GM19035 (cell line): Measurements from ENCODE around the gene XPO6.

ENCODE experiments used
- ATAC-seq: cut with Tn5 transposase; IDR thresholded peaks from one replicate; pipeline ENCODE4 v1.9.1; 2021; ENCODE audit not compliant: unreplicated experiment

Gene XPO6

DNA sequence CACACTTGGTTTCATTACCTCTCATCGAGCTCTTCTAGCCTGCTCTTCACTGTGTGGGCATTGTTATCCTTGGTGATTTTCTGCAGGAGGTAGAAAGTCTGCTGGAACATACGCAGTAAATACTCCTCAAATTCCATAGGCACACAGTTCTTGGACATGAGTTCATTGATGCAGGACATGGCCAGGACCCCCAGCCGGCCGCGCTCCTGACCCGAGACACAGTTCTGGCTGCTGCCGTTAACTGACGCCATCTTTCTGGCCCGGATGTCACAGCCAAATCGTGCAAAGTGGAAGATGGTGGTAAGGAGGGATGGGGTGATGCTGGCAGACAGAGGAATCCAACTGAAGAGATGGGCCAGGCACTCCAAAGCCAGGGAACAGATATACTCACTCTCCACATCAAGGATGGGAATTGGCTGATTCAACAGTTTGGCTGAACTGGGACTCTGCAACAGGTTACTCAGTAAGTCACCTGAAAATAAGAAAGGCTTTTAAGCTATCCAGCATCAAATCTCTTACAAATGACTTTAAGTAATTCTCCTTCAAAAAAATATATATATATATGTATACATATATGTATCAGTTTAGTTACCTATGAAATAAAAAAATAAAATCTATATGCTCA, 55.6 kb downstream of the XPO6 start:
- ATAC-seq: no peak

DNA sequence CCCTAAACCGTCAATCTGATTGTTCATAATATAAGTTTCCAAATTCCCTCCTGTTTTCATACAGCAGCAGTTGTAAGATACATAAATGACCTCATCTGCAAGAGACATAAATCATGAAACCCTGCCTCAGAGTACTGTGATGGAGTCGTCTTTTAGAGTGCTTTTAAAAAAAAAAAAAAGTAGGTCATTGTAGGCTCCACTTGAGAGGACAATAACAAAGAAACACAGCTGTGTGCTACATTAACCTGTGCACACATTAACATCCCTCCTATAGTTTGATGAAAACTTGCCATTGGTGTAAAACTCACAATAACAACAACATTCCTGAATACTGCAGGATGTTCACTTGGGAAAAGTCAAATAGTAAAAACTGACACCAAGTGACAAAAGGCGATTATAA, 56.5 kb downstream of the XPO6 start:
- ATAC-seq: no peak

- ATAC-seq: no peak
These were observed 60.6 kb downstream of the XPO6 start for GRCh38 chr16:28151180-28151579.

DNA sequence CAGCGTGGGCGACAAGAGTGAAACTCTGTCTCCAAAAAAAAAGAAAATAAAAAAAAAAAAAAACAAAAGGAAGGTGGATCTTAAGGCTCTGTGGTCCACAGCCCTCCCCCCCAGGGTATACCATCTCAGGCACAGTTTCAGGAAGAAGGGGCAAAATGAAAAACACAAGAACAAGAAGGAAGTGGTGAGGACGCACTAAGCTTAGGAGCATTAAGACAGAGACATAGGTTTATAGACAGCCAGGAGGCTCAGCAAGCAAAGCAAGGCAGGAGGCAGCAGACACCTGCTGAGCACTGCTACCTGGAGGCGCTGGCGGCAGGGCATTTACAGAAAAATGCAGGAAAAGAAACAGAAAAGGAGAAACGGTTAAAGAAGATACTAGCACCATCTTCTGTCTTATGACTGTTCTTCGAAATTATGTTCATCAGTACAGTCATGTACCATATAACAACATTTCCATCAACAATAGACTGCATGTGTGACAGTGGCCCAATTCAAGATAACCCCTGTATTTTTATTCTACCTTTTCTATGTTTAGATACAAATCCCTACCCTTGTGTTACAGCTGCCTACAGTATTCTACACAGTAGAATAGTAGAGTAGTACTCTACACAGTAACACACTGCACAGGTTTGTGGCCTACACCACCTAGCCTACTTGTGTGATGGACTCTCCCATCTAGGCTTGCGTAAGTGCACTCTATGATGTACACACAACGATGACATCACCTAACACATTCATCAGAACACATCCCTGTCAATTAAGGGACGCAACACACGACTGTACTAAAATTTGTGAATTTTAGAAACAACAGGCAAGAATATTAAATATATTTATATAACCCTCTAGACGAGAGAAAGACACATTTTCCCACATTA, 62.5 kb downstream of the XPO6 start:
- no peak for ATAC-seq

GRCh38 chr16:28146536-28146935, 65.2 kb downstream of the XPO6 start:
- no peak for ATAC-seq

- no peak for ATAC-seq
These were observed 66.0 kb downstream of the XPO6 start for GRCh38 chr16:28145796-28146195.

- ATAC-seq: peak; percentile 74
These were observed 70.8 kb downstream of the XPO6 start for GRCh38 chr16:28140788-28141618.

DNA sequence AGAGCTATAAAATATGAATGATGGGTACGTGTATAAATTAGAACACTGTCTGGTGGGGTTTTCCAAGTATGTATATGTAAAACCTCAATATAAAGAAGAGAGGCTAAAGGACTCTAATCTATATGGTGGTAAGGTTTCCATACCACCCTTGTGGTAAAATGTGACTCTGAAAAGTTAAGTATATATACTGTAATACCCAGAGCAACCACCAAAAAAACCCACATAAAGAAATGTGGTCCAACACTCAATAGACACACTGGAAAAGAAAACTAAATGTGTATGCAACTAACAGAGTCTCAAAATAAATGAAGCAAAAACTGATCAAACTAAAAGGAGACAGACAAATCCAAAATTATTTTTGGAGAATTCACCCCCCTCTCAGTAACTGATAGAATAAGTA, 72.2 kb downstream of the XPO6 start:
- no peak for ATAC-seq

- no peak for ATAC-seq
These were observed 74.9 kb downstream of the XPO6 start for GRCh38 chr16:28136751-28137434.

DNA sequence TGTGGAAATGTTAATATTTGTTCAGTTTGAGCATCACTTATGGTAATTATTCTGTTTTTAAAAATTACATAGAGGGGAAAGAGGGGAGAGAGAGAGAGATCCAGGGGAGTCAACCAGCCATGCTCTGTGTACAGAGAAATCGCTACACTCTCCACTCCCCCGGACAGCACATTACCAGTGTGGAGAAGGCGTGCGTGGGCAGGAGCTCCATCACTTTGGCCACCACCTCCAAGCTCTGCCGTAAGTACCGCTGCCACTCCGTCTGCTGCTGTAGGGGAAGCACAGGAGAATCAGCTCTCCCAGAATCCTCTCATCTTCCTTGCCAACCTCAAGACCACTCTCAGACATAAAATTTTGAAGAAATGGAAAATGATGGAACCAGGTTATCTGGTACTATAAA, 78.1 kb downstream of the XPO6 start:
- no peak for ATAC-seq

DNA sequence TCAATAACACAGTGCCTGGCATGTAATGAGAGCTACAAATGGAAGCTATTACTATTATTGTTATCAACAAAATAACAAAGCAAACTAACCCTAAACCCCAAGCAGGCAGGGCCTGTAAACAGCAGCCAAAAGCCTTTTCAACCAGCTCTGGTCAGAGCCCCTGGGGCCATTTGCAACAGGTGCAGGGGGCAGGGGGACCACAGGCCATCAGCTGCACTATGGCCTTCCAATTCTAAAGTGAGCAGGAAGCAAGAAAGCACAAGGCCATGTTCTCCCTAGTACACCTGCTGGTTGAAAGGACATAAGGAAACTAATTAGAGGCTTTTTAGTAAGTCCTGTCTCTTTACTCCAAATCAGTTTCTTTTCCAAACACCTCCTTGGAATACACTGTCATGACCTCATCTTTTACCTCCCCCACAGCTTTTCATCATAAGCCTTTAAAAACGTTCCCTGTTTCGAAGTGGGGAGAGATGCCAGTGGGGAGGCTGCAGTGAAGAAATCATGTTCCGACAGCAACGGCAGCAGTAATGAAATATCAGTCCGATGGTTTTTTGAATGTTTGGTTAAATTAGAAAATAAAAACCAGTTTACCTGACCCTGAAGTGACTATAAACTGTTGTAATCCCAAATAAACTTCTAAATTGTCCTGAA, 79.9 kb downstream of the XPO6 start:
- no peak for ATAC-seq

- ATAC-seq: no peak
These were observed 80.6 kb downstream of the XPO6 start for GRCh38 chr16:28131181-28131580.

DNA sequence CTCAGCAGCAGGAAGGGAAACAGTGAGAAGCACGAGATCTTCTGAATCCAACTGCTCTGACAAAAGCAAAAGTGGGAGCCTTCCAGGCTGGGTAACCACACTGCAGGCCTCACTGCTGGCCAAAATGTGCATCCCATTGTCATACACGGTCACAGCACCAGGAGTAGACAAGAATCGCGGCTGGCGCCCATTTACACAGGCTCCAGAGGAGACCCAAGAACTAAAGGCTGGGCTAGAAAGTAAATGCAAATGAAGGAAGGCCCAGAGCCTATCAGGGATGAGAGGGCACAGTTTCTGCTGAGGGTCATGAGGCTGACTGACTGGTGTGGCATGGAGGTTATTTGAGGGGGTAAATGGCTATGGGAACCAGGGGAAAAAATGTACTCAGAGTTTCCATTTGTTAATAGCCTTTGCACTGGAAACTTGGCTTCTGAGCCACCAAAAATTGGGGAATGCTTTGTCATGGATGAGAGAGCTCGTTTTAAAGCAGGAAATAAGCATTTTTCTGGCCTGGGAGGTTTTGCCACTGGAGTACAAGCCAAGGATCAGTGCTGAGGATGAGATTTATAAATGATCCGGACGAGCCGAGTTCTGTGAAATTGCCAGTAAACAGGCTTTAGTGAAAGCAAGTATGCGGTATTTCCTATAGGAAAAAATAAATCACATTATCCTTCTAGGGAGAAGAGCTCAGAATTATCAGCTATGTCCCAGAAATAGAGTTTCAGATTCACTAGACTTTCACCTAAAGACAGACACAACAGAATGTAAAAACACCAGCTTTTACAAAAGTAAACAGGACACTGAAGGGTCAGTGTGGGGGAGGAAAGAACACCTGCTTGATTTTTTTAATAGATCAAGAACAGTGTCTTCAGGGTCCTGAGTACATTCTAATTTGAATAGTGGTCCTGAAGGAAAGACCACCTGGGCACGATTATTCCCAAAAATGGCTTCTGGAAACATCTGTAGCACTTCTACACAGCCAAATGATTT, 81.4 kb downstream of the XPO6 start:
- no peak for ATAC-seq

GRCh38 chr16:28126684-28127620, 84.8 kb downstream of the XPO6 start:
- no peak for ATAC-seq

DNA sequence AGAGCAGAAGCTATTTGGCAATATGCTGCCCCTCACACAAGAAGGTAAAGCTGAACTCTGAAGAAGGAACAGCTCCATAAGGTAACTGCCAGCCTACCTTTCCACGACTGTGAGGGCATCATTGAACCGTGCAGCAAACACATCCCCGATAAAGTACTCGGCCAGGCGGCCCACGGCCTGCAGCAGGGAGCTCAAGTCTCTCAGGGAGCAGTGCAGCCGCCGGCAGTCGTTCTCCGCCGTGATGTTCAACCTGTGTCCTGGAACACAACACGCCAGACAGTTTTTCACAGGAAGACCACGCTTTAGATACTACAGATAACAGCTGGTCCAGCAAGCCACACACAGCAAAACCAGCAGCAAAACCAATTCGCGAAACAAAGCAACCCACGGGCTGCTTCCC, 86.2 kb downstream of the XPO6 start:
- ATAC-seq: no peak

- ATAC-seq: no peak
These were observed 90.2 kb downstream of the XPO6 start for GRCh38 chr16:28121527-28121926.

DNA sequence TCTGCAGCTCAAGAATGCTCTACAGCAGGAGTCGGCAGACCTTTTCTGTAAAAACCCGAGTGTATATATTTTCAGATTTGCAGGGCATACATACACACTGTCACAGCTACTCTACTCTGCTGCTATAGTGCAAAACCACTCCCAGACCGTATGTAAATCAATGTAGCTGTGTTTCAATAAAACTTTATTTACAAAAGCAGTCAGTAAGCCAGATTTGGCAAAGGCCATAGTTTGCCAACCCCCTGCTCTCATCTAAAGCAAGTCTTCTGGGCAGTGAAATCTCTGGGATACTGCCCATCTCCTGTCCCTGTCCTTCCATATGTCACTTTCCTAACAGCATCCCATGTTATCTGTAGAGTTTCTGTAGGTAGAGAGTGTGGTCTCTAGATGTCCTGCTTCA, 91.0 kb downstream of the XPO6 start:
- no peak for ATAC-seq

DNA sequence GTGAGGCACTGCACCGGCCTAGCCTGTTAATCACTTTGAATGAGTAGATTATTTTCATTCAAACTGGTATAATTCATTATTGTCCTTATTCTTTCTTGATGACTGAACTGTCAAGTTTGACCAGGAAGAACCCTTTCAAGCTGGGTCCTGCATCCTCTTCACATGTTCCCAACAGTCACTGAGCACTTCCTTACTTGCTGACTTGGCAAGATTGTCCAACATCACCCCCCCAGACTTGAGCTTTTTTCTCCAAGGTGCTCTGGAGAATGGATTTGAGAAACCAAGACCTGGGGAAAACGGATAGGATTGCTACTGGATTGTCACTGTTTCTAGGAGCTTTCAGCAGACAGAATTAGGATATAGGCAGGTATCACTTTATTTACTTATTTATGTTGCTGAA, 93.1 kb downstream of the XPO6 start:
- ATAC-seq: no peak
